ENCODE results near the gene MINK1. TPM values are rescaled to one million over a fixed set of nuclear protein-coding genes. Genes with fewer than 3 reads are reported as not detected.
"Not testable (repeated sequence)": the region's sequence is repeated elsewhere in the genome, so short reads cannot be mapped to it uniquely, and the experiment has no call there.

The MINK1 gene
- polyA plus RNA-seq, 1 experiment, result 69.1 TPM

- Histone ChIP-seq H3K4me3 (ENCODE audit: low read depth, low read length) (no peak overlapping the region), H3K27me3 (ENCODE audit: control insufficient read depth, insufficient read depth, low read length) (no peaks in the 10 kb centered on the region), H3K36me3 (ENCODE audit: control insufficient read depth, insufficient read depth, low read length) (peaks cover 1% of the 10 kb centered on the region; the same call in 1 of the 2 replicates)
- ChIA-PET CTCF (interaction anchor here (1.3 kb wide), 1 partner anchor 29 kb away, joined by 3 read pairs; no protein-coding TSS in a partner anchor), POLR2A (interaction anchor here (0.7 kb wide), 1 partner anchor 46 kb away, joined by 7 read pairs; the partner anchor contains the start of gene PLD2)
- no peak for DNase-seq (ENCODE audit: low read depth)
- no peak for TF ChIP-seq CTCF (IDR thresholded peaks at IDR 0.05; ENCODE audit: insufficient read depth, low read depth, low read length)
Measured at GRCh38 chr17:4852567-4853207, 19.5 kb downstream of the MINK1 start.

GRCh38 chr17:4853208-4853671 is 20.1 kb downstream of the MINK1 start:
- TF ChIP-seq CTCF (IDR thresholded peaks at IDR 0.05; ENCODE audit: insufficient read depth, low read depth, low read length), result no peak
- DNase-seq (ENCODE audit: low read depth), result no peak
- no peaks in the 10 kb centered on the region for H3K27me3 ChIP-seq (ENCODE audit: control insufficient read depth, insufficient read depth, low read length)
- ChIA-PET POLR2A (no interaction called here), CTCF (no interaction called here)
- H3K36me3 ChIP-seq (ENCODE audit: control insufficient read depth, insufficient read depth, low read length), result peaks cover 1% of the 10 kb centered on the region; the same call in 1 of the 2 replicates
- H3K4me3 ChIP-seq (ENCODE audit: low read depth, low read length), result no peak overlapping the region

GRCh38 chr17:4854111-4854681 is 21.1 kb downstream of the MINK1 start:
- Histone ChIP-seq H3K36me3 (ENCODE audit: control insufficient read depth, insufficient read depth, low read length) (peaks cover 1% of the 10 kb centered on the region; the same call in 1 of the 2 replicates), H3K27me3 (ENCODE audit: control insufficient read depth, insufficient read depth, low read length) (no peaks in the 10 kb centered on the region), H3K4me3 (ENCODE audit: low read depth, low read length) (no peak overlapping the region)
- TF ChIP-seq CTCF (IDR thresholded peaks at IDR 0.05; ENCODE audit: insufficient read depth, low read depth, low read length), result no peak
- DNase-seq (ENCODE audit: low read depth), result no peak
- POLR2A ChIA-PET, result no interaction called here
- CTCF ChIA-PET, result no interaction called here

- no peak overlapping the region for H3K4me3 ChIP-seq (ENCODE audit: low read depth, low read length)
- no peak for DNase-seq (ENCODE audit: low read depth)
- no peak for TF ChIP-seq CTCF (IDR thresholded peaks at IDR 0.05; ENCODE audit: insufficient read depth, low read depth, low read length)
- POLR2A ChIA-PET, result no interaction called here
- CTCF ChIA-PET, result interaction anchor here (2.5 kb wide), 1 partner anchor 67 kb away, joined by 10 read pairs; no protein-coding TSS in a partner anchor
- H3K36me3 ChIP-seq (ENCODE audit: control insufficient read depth, insufficient read depth, low read length), result peaks cover 1% of the 10 kb centered on the region; the same call in 1 of the 2 replicates
- no peaks in the 10 kb centered on the region for H3K27me3 ChIP-seq (ENCODE audit: control insufficient read depth, insufficient read depth, low read length)
Measured at GRCh38 chr17:4856271-4856936, 23.3 kb downstream of the MINK1 start.

- no peak for TF ChIP-seq CTCF (IDR thresholded peaks at IDR 0.05; ENCODE audit: insufficient read depth, low read depth, low read length)
- peaks cover 1% of the 10 kb centered on the region; the same call in 1 of the 2 replicates for H3K36me3 ChIP-seq (ENCODE audit: control insufficient read depth, insufficient read depth, low read length)
- POLR2A ChIA-PET, result no interaction called here
- no peaks in the 10 kb centered on the region for H3K27me3 ChIP-seq (ENCODE audit: control insufficient read depth, insufficient read depth, low read length)
- no peak overlapping the region for H3K4me3 ChIP-seq (ENCODE audit: low read depth, low read length)
- DNase-seq (ENCODE audit: low read depth), result no peak
- CTCF ChIA-PET, result interaction anchor here (0.6 to 2.5 kb wide), 3 partner anchors 23 to 67 kb away, joined by 3 to 10 read pairs (median 4); no protein-coding TSS in a partner anchor
Measured at GRCh38 chr17:4856937-4857314, 23.8 kb downstream of the MINK1 start.

- ChIA-PET POLR2A (interaction anchor here (0.6 kb wide), 1 partner anchor 61 kb away, joined by 5 read pairs; the partner anchor contains the start of gene PSMB6), CTCF (interaction anchor here (0.6 to 2.5 kb wide), 5 partner anchors 22 to 67 kb away, joined by 3 to 10 read pairs (median 4); partner anchors contain the start of gene CHRNE)
- H3K36me3 ChIP-seq (ENCODE audit: control insufficient read depth, insufficient read depth, low read length); H3K4me3 ChIP-seq (ENCODE audit: low read depth, low read length); DNase-seq (ENCODE audit: low read depth); H3K27me3 ChIP-seq (ENCODE audit: control insufficient read depth, insufficient read depth, low read length): not testable (repeated sequence)
Measured at GRCh38 chr17:4857347-4857746, 24.2 kb downstream of the MINK1 start.
